Spleen (tissue), 11 donors: ENCODE results near the gene PKD1. TPM values are rescaled to one million over a fixed set of nuclear protein-coding genes. Genes with fewer than 3 reads are reported as not detected.

ENCODE experiments used
- DNase-seq: peaks from one replicate; pipeline ENCODE4 v3.0.0-alpha.2; 2020
- H3K27ac ChIP-seq, 8 donors: fragments of 200-600 bp; sonication (generic) in 7 of 8; 1 replicate in 4 of 8; 2 replicates in 4 of 8; pipeline versions ENCODE4 v1.5.0 to v1.8.0; 2016 to 2021; ENCODE audit warnings: inconsistent platforms in 4 of 8, mild to moderate bottlenecking in 4 of 8, moderate library complexity in 1 of 8
- H3K27me3 ChIP-seq, 7 donors: fragments of 200-600 bp; sonication (generic) in 6 of 7; replicated peaks in 1 of 7; 1 replicate in 4 of 7; 2 replicates in 3 of 7; pipeline versions ENCODE4 v1.5.0 to v1.8.0; 2016 to 2021; ENCODE audit warnings: inconsistent platforms in 3 of 7, mild to moderate bottlenecking in 1 of 7
- H3K36me3 ChIP-seq, 6 donors: fragments of 200-600 bp; sonication (generic) in 5 of 6; 1 replicate in 4 of 6; 2 replicates in 2 of 6; pipeline versions ENCODE4 v1.5.0 to v1.8.0; 2016 to 2021; ENCODE audit warnings: inconsistent platforms in 2 of 6
- H3K4me1 ChIP-seq, 6 donors: fragments of 200-600 bp; sonication (generic) in 5 of 6; 1 replicate in 3 of 6; 2 replicates in 3 of 6; pipeline versions ENCODE4 v1.5.0 to v1.8.0; 2016 to 2021; ENCODE audit warnings: inconsistent platforms in 3 of 6
- H3K4me3 ChIP-seq, 8 donors: fragments of 200-600 bp; sonication (generic) in 7 of 8; 1 replicate in 4 of 8; 2 replicates in 4 of 8; pipeline versions ENCODE4 v1.5.0 to v1.8.0; 2016 to 2021; ENCODE audit warnings: inconsistent platforms in 4 of 8, mild to moderate bottlenecking in 4 of 8, moderate library complexity in 2 of 8
- H3K9me3 ChIP-seq, 8 donors: fragments of 200-600 bp; sonication (generic) in 7 of 8; 1 replicate in 4 of 8; 2 replicates in 4 of 8; pipeline versions ENCODE4 v1.5.0 to v1.8.0; 2016 to 2021; ENCODE audit warnings: inconsistent platforms in 4 of 8
- POLR2A ChIP-seq, 3 donors: fragments of 450-650 bp; IDR thresholded peaks; one replicate each; pipeline ENCODE4 v1.5.1; 2017; ENCODE audit warnings: antibody characterized with exemption in 3 of 3, mild to moderate bottlenecking in 1 of 3
- POLR2AphosphoS5 ChIP-seq, 3 donors: sonication (generic); formaldehyde crosslinking; IDR thresholded peaks; one replicate each; pipeline ENCODE4 v1.5.1; 2017; ENCODE audit warnings: antibody characterized with exemption in 3 of 3
- WGBS, 5 donors: extraction: QIAGEN DNeasy Blood & Tissue Kit in 3 of 5; methylation state at CpG; one replicate each; pipeline versions ENCODE4 v1.1.5 to v1.1.7; 2013 to 2018; 5-methylcytosine and 5-hydroxymethylcytosine counted together
- intact Hi-C: fragments of 100-400 bp; cut with DNase I; formaldehyde crosslinking; loops from one replicate; pipeline ENCODE4 v1.15.0; 2023; ENCODE audit warnings: low total_unique reads
- polyA plus RNA-seq, 3 donors: library from polyadenylated mRNA; stranded (reverse); fragments of 200-250 nt; gene quantifications; one replicate each; pipeline ENCODE4 v1.2.1, GENCODE V29; 2013
- total RNA-seq, 7 donors: library from RNA; depleted of rRNA in 3 of 7; stranded (reverse); fragments of >200 nt in 3 of 7; fragmentation: NEBNext Ultra II Directional in 4 of 7; extraction: Animal tissue kit (Norgen Biotek cat#: 25700) in 4 of 7; gene quantifications; one replicate each; pipeline versions ENCODE4 v1.1.0 to v1.2.1, GENCODE V29; 2016 to 2021
- TF ChIP-seq, protein P1 (sequence below), 11 experiments: fragments of 200-600 bp in 7 of 11; fragments of 450-650 bp in 4 of 11; sonication (generic) in 4 of 11; IDR thresholded peaks in 8 of 11; conservative IDR thresholded peaks in 3 of 11; 1 replicate in 7 of 11; 2 replicates in 4 of 11; pipeline versions ENCODE4 v1.4.0 to v1.8.0; 2016 to 2021; ENCODE audit warnings: antibody characterized with exemption in 11 of 11, inconsistent platforms in 4 of 11, mild to moderate bottlenecking in 1 of 11
- donor health status: healthy with polysubstance abuse.
- donor health status: DM: no; HTN: no; CAD: no; lungs with moderate emphysema.
- donor health status: DM: no; HTN: no; CAD: no.
- donor health status: Bipolar disorder and iron deficiency.
- donor health status: healthy.
- donor health status: DM: no; HTN: no; CAD: no.
- donor health status: DM: yes; HTN: yes; CAD: no.

Gene PKD1
- total and polyA plus RNA-seq, 10 donors: 14.0 to 124 (median 79.8) TPM

DNA sequence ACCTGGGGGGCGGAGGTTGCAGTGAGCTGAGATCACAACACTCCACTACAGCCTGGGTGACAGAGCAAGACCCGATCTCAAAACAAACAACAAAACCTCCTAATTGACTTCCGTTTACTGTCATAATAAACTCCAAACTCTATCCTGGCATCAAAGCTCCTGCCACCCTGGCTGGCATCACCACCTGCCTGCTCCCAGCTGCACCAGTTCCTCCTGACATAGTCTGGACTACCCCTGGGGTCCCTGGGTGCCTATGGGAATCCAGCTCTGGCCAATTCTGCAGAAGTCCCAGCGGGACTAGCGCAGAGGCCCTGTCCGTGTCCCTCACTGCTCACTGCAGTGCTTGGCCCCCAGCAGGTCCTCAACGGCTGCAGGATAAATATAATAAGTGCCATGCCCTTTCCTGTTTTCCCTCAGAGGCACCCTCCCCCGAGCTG is 88.8 kb downstream of the PKD1 start:
- peak overlapping the region; percentile 3 to 92 (median 82) for H3K27ac ChIP-seq

DNA sequence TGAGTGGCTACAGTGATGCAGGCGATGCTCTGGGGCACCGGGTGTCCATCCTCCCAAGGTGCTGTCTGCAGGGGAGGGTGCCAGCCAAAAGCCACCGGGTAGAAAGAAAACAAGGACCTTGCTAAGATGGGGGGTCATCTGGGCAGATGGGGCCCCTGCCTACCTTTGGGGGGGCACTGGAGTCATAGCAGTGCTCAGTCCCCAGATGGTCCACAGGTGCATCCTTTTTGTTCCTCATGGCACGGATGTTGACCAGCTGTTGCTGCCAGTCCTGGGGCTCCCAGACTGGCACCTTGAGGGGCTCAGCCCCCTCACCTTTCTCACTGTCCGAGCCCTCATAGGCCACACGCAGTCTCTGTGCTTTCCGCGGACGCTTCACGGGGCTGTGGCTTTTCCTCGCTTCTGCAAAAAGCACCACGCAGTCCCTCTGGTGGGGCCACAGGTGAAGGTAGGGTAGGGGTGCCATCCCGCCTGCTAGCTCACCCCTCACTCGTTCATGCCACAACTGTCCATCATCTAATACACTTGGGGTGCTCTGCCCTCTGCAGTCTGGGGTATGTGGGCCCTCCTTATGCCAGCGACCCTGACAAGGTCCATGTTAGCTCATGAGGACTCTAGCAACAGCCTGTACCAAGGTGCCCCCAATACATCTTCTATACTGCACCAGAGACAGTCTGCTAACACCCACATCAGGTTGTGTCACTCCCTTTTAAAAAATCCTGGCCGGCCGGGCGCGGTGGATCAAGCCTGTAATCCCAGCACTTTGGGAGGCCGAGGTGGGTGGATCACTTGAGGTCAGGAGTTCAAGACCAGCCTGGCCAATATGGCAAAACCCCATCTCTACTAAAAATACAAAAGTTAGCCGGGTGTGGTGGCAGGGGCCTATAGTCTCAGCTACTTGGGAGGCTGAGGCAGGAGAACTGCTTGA is 89.5 kb downstream of the PKD1 start:
- peaks cover 44 to 86% (median 71%) of the 10 kb centered on the region in 6 donors for H3K4me1 ChIP-seq
- no peak for DNase-seq
- H3K27ac ChIP-seq: peak overlapping the region; percentile 1 to 92 (median 82)
- H3K36me3 ChIP-seq: peaks cover 0 to 28% (median 10%) of the 10 kb centered on the region in 6 donors
- peak overlapping the region in 3 of 8 donors; percentile 70 to 99 (median 92) for H3K4me3 ChIP-seq
- intact Hi-C loops: no loop called here
- no peaks in the 10 kb centered on the region for H3K27me3 ChIP-seq
- H3K9me3 ChIP-seq: no peaks in the 10 kb centered on the region
- TF ChIP-seq POLR2AphosphoS5 (IDR thresholded peaks at IDR 0.05): no peak
- TF ChIP-seq, protein P1, sequence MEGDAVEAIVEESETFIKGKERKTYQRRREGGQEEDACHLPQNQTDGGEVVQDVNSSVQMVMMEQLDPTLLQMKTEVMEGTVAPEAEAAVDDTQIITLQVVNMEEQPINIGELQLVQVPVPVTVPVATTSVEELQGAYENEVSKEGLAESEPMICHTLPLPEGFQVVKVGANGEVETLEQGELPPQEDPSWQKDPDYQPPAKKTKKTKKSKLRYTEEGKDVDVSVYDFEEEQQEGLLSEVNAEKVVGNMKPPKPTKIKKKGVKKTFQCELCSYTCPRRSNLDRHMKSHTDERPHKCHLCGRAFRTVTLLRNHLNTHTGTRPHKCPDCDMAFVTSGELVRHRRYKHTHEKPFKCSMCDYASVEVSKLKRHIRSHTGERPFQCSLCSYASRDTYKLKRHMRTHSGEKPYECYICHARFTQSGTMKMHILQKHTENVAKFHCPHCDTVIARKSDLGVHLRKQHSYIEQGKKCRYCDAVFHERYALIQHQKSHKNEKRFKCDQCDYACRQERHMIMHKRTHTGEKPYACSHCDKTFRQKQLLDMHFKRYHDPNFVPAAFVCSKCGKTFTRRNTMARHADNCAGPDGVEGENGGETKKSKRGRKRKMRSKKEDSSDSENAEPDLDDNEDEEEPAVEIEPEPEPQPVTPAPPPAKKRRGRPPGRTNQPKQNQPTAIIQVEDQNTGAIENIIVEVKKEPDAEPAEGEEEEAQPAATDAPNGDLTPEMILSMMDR (IDR thresholded peaks at IDR 0.05 in 8 of 11, conservative IDR thresholded peaks at IDR 0.05 in 3 of 11): no peak
- no peak for TF ChIP-seq POLR2A (IDR thresholded peaks at IDR 0.05)
- WGBS, 5 donors: 73 to 85% (median 83%) methylated on average over 20 to 21 of the region's 21 CpGs

More for the DNA sequence above, 88.8 kb downstream of the PKD1 start:
- H3K4me1 ChIP-seq: peaks cover 42 to 79% (median 68%) of the 10 kb centered on the region in 6 donors
- H3K9me3 ChIP-seq: no peaks in the 10 kb centered on the region
- intact Hi-C loops: no loop called here
- H3K36me3 ChIP-seq: peaks cover 0 to 35% (median 15%) of the 10 kb centered on the region in 6 donors
- H3K27me3 ChIP-seq: no peaks in the 10 kb centered on the region
- no peak for TF ChIP-seq POLR2A (IDR thresholded peaks at IDR 0.05)
- TF ChIP-seq, protein P1 (IDR thresholded peaks at IDR 0.05 in 8 of 11, conservative IDR thresholded peaks at IDR 0.05 in 3 of 11): peak in 1 of 11 experiments; percentile 35
- TF ChIP-seq POLR2AphosphoS5 (IDR thresholded peaks at IDR 0.05): peak in 2 of 3 donors; percentile 58 to 80
- no peak for DNase-seq
- peak overlapping the region; percentile 70 to 99 (median 90) for H3K4me3 ChIP-seq
- WGBS, 5 donors: 20 to 29% (median 26%) methylated on average over 7 to 8 of the region's 8 CpGs

DNA sequence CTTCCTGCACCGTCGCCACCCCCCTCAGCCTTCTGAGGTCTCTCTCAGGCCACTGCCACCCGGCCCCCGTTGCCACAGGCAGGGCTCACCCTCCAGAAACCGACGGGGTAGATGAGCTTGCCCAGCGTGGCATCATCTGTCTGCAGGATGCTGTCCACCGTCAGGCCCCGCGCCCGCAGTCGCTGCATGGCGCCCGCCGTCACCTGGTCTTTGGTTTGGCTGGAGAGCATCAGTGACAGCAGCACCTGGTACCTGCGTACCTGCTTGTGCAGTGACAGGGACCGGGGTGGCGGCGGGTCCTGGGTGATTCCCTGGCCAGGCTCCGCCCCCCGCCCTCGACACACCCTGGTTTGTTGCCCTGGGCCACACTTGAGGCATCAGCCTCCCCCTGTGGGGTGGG is 91.2 kb downstream of the PKD1 start:
- peaks cover 60 to 95% (median 84%) of the 10 kb centered on the region in 6 donors for H3K4me1 ChIP-seq
- H3K4me3 ChIP-seq: peak overlapping the region in 1 of 8 donors; percentile 30
- H3K27ac ChIP-seq: peak overlapping the region; percentile 33 to 81 (median 64)
- H3K9me3 ChIP-seq: no peaks in the 10 kb centered on the region
- no peaks in the 10 kb centered on the region for H3K27me3 ChIP-seq
- no peak for DNase-seq
- intact Hi-C loops: no loop called here
- TF ChIP-seq, protein P1 (IDR thresholded peaks at IDR 0.05 in 8 of 11, conservative IDR thresholded peaks at IDR 0.05 in 3 of 11): no peak
- TF ChIP-seq POLR2A (IDR thresholded peaks at IDR 0.05) (no peak), POLR2AphosphoS5 (IDR thresholded peaks at IDR 0.05) (no peak)
- WGBS, 5 donors: 61 to 78% (median 72%) methylated on average over 18 to 22 of the region's 22 CpGs
- H3K36me3 ChIP-seq: peaks cover 0 to 23% (median 0%) of the 10 kb centered on the region in 6 donors
